GM18505 (cell line): ENCODE results near the gene FCN2.

Source experiments
- ATAC-seq: cut with Tn5 transposase; IDR thresholded peaks from one replicate; pipeline ENCODE4 v1.9.1; 2021; ENCODE audit not compliant: unreplicated experiment
- POLR2A ChIP-seq: IDR thresholded peaks from 4 replicates; pipeline ENCODE4 v1.6.1; 2011; ENCODE audit warnings: borderline replicate concordance; ENCODE audit not compliant: insufficient read depth, insufficient read length; ENCODE audit errors: extremely low read depth

The FCN2 gene

GRCh38 chr9:134909511-134910481 lies 29.2 kb downstream of the FCN2 start:
- no peak for ATAC-seq
- TF ChIP-seq POLR2A, result no peak

- no peak for ATAC-seq
- TF ChIP-seq POLR2A, result no peak
Measured at GRCh38 chr9:134912126-134912840, 31.7 kb downstream of the FCN2 start.

- TF ChIP-seq POLR2A, result no peak
- no peak for ATAC-seq
Measured at GRCh38 chr9:134913041-134913712, 32.6 kb downstream of the FCN2 start.

- ATAC-seq, result no peak
- no peak for TF ChIP-seq POLR2A
Measured at GRCh38 chr9:134913713-134914500, 33.3 kb downstream of the FCN2 start.

GRCh38 chr9:134914501-134914834 lies 33.9 kb downstream of the FCN2 start:
- no peak for TF ChIP-seq POLR2A
- ATAC-seq, result no peak

GRCh38 chr9:134915046-134915985 lies 34.7 kb downstream of the FCN2 start:
- ATAC-seq, result no peak
- no peak for TF ChIP-seq POLR2A

GRCh38 chr9:134916161-134916665 lies 35.6 kb downstream of the FCN2 start:
- TF ChIP-seq POLR2A, result no peak
- ATAC-seq, result no peak

GRCh38 chr9:134917431-134918373 lies 37.1 kb downstream of the FCN2 start, which contains the start of gene FCN1:
FCN1 (minus strand) TSS chr9:134917912; CDS start chr9:134917871, 41 bp downstream.
- no peak for ATAC-seq
- no peak for TF ChIP-seq POLR2A

GRCh38 chr9:134918646-134919045 lies 38.0 kb downstream of the FCN2 start:
- no peak for ATAC-seq

GRCh38 chr9:134919303-134919702 lies 38.7 kb downstream of the FCN2 start:
- no peak for TF ChIP-seq POLR2A
- no peak for ATAC-seq

More at GRCh38 chr9:134918646-134919045, 38.0 kb downstream of the FCN2 start:
- TF ChIP-seq POLR2A, result no peak
